ENCODE data around the gene SLC49A3. TPM values are rescaled to one million over a fixed set of nuclear protein-coding genes. Genes with fewer than 3 reads are reported as not detected.

SLC49A3 gene
- total and polyA plus RNA-seq, 12 donors = 1.4 to 24.5 (median 7.3) TPM

- no peaks in the 10 kb centered on the region for H3K36me3 ChIP-seq (replicated peaks in 1 of 2)
- WGBS, 4 donors = 81 to 91% (median 83%) methylated on average over 17 to 32 of the region's 32 CpGs
- no peaks in the 10 kb centered on the region for H3K9me3 ChIP-seq (replicated peaks in 1 of 3)
- TF ChIP-seq CTCF (IDR thresholded peaks at IDR 0.05) (no peak), POLR2A (IDR thresholded peaks at IDR 0.05) (no peak)
- intact Hi-C loops (cut with DNase I) = no loop called here
- no peak overlapping the region for H3K27ac ChIP-seq
- no peaks in the 10 kb centered on the region for H3K27me3 ChIP-seq
- H3K4me3 ChIP-seq = no peak overlapping the region
- peaks cover 6 to 17% of the 10 kb centered on the region in 2 donors for H3K4me1 ChIP-seq (replicated peaks in 1 of 2)
- no peak for DNase-seq
These were observed 4.0 kb upstream of the SLC49A3 start for GRCh38 chr4:692771-693554.

- no peak for DNase-seq
- WGBS, 4 donors = 81 to 85% (median 82%) methylated on average over 8 of the region's 8 CpGs
- Histone ChIP-seq H3K27ac (peak overlapping the region in 4 of 5 donors; percentile 30 to 99 (median 90)), H3K27me3 (no peaks in the 10 kb centered on the region), H3K36me3 (replicated peaks in 1 of 2) (no peaks in the 10 kb centered on the region), H3K9me3 (replicated peaks in 1 of 3) (no peaks in the 10 kb centered on the region), H3K4me1 (replicated peaks in 1 of 2) (peaks cover 20 to 36% of the 10 kb centered on the region in 2 donors), H3K4me3 (peak overlapping the region in 1 of 4 donors; percentile 54)
- intact Hi-C loops (cut with DNase I) = no loop called here
- no peak for TF ChIP-seq CTCF (IDR thresholded peaks at IDR 0.05)
- no peak for TF ChIP-seq POLR2A (IDR thresholded peaks at IDR 0.05)
These were observed 772 bp upstream of the SLC49A3 start for GRCh38 chr4:689723-690122.

GRCh38 chr4:687971-688853 lies 739 bp downstream of the SLC49A3 start:
- peak overlapping the region; percentile 83 to 99 (median 97) for H3K27ac ChIP-seq
- no peaks in the 10 kb centered on the region for H3K36me3 ChIP-seq (replicated peaks in 1 of 2)
- intact Hi-C loops (cut with DNase I) = no loop called here
- H3K27me3 ChIP-seq = no peaks in the 10 kb centered on the region
- TF ChIP-seq POLR2A (IDR thresholded peaks at IDR 0.05) = no peak
- no peak for TF ChIP-seq CTCF (IDR thresholded peaks at IDR 0.05)
- H3K4me3 ChIP-seq = peak overlapping the region in 1 of 4 donors; percentile 54
- H3K9me3 ChIP-seq (replicated peaks in 1 of 3) = no peaks in the 10 kb centered on the region
- peak in 5 of 7 donors; percentile 51 to 65 (median 53) for DNase-seq
- 63 to 83% (median 74%) methylated on average over 12 to 26 of the region's 26 CpGs for WGBS, 4 donors
- H3K4me1 ChIP-seq (replicated peaks in 1 of 2) = peaks cover 20 to 41% of the 10 kb centered on the region in 2 donors

Data from adrenal gland (tissue), 12 donors.